Activated CD4-positive, CD25-positive, alpha-beta regulatory T cell (primary cell): ENCODE measurements around the gene TEKT1.
"Not testable (repeated sequence)": the region's sequence is repeated elsewhere in the genome, so short reads cannot be mapped to it uniquely, and the experiment has no call there.

ENCODE experiments used
- DNase-seq, 4 experiments: peaks; one replicate each; lab custom pipeline; 2025; lab: John Stamatoyannopoulos, UW

TEKT1 gene

DNA sequence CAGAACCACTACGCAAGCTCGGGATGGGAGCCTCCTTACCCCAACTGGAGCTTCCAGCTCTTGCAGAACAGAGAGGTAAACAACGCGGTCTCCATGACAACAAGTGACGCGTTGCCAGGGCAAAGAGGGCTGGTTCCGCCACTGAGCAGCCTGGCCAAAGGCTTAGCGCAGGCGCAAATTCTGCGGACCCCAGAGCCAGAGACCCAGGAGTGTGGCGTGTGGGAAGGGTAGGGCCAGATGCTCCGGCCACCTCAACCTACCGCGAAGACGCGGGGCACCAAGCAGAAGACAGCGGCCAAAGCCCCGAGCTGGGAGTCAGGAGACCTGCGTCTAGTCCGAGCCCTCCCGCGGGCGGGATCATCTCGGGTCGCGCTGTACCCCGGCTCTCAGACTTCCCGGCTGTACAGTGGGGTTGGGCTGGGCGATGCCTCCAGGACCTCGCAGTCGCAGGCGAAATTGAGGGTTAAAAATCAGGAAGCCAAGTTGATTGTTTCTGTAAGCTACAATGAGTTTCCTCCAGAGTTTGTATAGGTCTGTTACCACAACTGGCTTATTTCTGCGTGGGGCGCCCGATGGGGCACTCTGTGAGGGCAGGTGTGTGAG, at the start of gene TEKT1:
TEKT1 (minus strand) TSS at position 69 of the 603 bp plus-strand sequence. CDS start 1,353 bp downstream, outside the sequence.
- DNase-seq: peak; percentile 8 to 45 (median 32)

DNA sequence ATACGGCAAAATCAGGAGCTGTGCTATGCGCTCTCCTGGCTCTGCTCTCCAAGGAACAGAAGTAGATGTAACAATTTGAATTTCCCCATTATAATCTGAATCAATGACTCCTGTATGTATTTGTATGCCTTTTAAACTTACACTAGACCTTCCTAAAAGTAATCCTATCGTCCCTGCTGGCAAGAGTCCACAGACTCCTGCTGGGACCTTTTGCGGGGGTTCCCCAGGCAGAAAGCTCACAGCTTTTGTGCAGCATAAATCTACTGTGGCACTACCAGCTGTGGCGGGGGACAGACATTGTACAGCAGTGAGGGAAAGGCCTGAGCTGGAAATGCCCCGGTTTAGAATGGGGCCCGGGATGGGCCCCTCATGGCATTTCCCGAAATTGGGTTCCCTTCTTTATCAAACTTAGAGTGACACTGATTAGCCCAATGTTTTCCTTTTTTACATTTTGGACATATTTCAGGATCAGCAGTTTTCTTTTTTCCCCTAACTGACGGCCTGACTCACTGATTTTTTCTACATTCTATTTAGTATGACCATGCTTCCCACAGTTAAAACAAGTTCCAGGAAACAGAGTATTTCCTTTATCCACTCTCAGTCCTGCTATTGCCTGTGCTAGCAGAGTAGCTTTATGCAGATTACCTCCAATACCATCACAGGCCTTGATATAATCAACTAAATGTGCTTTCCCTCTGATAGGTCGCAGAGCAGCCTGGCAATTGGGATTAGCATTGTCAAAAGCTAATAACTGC, 47.9 kb upstream of the TEKT1 start:
- DNase-seq: not testable (repeated sequence)

DNA sequence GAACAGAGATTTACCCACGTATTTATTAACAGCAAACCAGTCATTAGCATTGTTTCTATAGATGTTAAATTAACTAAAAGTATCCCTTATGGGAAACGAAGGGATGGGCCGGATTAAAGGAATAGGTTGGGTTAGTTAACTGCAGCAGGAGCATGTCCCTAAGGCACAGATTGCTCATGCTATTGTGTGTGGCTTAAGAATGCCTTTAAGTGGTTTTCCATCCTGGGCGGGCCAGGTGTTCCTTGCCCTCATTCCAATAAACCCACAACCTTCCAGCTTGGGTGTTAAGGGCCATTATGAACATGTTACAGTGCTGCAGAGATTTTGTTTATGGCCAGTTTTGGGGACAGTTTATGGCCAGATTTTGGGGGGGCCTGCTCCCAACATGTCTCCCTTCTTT, 43.7 kb upstream of the TEKT1 start:
- not testable (repeated sequence) for DNase-seq

DNA sequence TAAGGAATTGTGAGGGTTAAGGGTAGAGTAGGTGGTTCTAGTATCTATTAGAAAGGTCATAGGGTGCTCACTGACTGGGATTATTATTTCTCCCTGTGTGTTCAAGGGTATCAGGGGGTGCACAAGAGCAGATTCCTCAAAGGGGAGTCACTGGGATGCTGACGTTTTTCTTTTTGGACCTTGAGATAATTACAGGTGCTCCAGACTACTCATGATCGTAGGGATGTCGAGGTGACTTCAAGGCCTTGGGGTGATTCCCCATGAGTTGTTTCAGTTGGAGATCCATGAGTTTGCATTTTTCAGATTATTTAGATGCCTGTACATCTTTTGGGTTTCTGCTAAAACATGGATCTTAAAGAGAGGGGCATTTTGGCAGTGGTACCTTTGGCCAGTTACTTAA, 41.4 kb upstream of the TEKT1 start:
- no peak for DNase-seq

DNA sequence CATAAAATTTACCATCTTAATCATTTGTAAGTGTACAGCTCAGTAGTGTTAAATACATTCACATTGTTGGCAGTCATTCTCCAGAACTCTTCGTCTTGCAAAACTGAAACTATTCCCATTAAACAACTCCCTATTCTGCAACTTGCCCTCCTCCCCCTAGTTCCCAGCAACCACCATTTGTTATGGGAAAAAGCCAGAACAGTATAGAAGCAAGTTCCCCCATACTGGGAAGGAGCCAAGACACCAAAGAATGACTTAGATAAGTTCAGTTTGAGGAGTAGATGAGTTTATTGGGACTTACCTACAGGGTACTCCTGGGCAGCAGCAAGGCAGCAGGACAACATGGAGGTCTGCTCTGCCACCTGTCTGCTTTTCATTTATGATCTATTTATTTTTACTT, 39.3 kb upstream of the TEKT1 start:
- no peak for DNase-seq

DNA sequence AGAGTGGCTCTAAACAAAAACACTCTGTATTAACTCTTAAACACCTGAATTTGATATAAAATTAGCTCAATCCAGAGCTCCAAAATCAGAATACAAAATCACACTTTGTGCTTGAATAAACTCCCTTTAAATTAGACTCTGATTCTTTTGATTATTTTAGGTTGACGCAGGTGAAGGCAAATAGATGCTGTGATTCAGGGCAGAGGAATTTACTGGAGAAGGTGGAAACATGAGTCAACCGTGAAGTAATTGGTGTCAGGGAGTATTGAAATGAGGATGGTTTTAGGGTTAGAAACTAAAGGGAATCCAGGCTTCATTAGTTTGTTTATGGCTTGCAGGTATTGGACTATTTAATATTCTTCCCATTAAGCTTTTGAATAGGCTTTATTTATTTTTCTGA, 37.1 kb upstream of the TEKT1 start:
- DNase-seq: no peak

DNA sequence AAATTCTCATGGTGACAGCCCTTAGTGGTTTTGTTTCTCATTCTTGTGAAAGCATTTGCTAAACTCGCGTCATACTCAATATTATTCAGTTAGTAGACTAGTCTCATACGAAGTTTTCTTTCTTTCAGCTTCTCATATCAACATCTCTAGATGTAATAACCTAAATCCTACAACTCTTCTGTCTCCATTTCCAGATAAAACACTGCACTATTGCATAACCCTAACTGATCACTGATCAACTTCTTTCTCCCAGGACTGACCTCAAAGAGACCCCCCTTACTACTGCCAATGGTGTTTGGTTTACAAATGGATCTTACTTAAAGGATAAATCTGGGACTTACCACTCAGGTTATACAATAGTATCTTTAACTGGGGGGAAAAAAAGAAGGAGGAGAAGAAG, 36.3 kb upstream of the TEKT1 start:
- DNase-seq: no peak

DNA sequence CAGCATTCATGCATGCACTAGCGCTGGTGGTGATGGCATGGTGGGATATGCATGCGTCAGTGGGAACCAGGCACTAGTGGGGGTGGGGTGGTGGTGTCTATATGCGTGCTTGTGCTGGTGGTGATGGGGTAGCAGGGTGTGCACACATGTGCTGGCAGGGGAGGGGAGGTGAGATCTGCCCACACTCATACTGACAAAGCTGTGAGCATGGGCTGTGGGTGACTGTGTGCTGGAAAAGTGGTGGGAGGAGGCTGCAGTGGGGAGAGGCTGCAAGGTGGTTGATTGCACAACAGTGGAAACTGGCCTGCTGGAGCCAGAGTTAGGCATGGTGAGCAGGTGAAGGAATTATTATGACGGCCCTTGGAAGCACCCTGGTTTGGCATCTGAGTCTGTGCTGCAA, 31.3 kb upstream of the TEKT1 start:
- no peak for DNase-seq

DNA sequence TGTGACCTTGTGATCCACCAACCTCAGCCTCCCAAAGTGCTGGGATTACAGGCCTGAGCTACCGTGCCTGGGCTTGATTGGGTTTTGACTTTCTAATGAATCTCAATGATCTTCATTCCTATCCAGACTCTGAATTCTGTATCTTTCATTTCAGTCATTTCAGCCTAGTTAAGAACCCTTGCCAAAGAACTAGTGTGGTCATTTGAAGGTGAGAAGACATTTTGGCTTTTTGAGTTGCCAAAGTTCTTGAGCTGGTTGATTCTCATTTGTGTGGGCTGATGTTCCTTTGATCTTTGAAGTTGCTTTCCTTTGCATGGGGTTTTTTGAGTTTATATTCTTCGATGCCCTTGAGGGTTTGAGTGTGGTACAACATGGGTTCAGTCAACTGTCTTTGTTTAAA, 30.6 kb upstream of the TEKT1 start:
- no peak for DNase-seq

DNA sequence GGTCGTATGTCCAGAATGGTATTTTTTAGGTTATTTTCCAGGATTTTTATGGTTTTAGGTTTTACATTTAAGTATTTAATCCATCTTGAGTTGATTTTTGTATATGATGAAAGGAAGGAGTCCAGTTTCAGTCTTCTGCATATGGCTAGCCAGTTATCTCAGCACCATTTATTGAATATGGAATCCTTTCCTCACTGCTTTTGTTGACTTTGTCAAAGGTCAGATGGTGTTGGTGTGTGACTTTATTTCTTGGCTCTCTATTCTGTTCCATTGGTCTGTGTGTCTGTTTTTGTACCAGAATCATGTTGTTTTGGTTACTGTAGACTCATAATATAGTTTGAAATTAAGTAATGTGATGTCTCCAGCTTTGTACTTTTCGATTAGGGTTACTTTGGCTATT, 26.4 kb upstream of the TEKT1 start:
- DNase-seq: no peak

DNA sequence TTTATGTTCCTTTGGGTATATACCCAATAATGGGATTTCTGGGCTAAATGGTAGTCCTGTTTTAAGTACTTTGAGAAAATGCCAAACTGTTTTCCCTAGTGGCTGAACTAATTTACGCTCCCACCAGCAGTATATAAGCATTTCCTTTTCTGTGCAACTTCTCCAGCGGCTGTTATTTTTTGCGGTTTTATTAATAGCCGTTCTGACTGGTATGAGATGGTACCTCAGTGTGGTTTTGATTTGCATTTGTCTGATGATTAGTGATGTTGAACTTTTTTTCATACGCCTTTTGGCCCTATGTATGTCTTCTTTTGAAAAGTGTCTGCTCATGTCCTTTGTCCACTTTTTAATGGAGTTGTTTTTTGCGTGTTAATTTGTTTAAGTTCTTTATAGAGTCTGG, 25.8 kb upstream of the TEKT1 start:
- no peak for DNase-seq

DNA sequence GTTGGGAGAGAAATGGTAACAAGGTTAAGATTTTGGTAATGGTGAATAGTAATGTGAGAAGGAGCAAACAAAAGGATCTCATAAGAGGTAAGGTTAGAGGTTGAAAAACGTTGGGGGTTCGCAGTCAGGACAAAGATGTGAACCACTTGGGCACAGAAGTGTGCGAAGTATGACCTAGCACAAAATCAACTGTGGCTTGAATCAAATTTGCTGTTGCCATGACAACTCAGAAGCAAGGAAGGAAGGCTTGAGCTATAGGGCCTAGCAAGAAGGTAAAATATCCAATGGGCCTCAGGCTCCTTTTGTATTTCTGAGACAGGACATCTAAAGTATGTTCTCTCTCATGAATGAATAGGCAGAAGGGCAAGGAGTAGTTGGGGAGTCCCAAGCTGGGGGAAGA, 24.5 kb upstream of the TEKT1 start:
- DNase-seq: no peak

DNA sequence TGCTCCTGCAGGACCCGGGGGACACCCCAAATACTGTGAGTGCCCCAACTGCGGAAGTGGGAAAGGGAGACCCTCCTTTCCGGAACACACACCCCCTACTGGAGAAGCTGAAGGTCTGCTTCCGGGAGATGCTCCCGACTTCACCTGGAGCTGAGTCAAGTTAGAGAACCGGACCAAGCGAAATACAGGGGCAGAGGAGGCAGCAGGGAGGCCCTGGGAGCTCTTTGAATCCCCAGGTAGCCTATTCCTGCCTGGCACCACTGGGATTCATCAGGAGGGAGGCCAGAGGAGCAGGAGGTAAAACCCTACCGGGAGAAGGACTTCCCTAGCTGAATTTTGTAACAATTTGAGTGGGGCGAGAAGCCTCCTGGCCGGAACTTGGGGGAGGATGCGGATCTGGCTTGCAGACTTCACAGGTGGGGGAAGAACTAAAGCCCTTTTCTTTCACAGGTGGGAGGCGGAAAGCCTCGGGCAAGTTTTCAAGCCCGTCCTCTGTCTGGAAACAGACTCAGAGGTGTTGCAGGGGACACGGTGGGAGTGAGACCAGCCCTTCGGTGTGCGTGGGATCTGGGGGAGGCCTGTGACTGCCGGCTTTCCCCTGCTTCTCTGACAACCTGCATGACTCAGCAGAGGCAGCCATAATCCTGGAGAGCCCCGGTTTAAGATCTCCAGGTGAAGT, 22.4 kb upstream of the TEKT1 start:
- no peak for DNase-seq

DNA sequence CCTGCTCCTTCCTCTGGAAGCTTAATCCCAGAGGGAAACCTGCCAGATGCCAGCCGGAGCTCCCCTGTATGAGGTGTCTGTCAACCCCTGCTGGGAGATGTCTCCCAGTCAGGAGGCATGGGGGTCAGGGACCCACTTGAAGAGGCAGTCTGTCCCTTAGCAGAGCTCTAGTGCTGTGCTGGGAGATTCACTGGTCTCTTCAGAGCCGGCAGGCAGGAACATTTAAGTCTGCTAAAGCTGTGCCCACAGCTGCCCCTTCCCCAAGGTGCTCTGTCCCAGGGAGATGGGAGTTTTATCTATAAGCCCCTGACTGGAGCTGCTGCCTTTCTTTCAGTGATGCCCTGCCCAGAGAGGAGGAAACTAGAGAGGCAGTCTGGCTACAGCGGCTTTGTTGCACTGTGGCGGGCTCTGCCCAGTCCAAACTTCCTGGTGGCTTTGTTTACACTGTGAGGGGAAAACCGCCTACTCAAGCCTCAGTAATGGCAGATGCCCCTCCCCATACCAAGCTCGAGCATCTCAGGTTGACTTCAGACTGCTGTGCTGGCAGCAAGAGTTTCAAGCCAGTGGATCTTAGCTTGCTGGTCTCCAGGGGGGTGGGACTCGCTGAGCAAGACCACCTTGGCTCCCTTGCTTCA, 17.1 kb upstream of the TEKT1 start:
- DNase-seq: not testable (repeated sequence)

DNA sequence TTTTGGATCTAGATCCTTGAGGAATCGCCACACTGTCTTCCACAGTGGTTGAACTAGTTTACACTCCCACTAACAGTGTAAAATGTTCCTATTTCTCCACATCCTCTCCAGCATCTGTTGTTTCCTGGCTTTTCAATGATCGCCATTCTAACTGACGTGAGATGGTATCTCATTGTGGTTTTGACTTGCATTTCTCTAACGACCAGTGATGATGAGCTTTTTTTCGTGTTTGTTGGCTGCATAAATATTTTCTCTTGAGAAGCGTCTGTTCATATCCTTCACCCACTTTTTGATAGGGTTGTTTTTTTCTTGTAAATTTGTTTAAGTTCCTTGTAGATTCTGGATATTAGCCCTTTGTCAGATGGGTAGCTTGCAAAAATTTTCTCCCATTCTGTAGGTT, 14.6 kb upstream of the TEKT1 start:
- DNase-seq: not testable (repeated sequence)

DNA sequence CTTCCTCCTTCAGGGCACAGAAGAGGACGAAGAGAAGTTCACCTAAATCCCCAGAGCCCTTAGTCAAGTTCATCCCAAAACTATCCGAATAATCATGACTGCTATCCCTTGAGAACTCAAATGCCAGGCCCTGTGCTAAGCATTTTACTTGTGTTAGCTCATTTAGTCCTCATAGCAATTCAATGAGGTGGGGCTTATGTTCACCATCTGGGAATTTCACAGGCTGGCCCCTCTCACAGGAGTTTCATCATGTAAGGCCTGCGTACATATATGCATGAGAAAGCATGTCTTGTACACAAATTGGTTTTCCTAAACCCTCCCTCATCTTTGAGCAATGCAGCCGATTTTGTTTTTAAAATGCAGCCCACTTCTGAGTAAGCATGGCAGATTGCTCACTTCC, 12.9 kb upstream of the TEKT1 start:
- DNase-seq: not testable (repeated sequence)

DNA sequence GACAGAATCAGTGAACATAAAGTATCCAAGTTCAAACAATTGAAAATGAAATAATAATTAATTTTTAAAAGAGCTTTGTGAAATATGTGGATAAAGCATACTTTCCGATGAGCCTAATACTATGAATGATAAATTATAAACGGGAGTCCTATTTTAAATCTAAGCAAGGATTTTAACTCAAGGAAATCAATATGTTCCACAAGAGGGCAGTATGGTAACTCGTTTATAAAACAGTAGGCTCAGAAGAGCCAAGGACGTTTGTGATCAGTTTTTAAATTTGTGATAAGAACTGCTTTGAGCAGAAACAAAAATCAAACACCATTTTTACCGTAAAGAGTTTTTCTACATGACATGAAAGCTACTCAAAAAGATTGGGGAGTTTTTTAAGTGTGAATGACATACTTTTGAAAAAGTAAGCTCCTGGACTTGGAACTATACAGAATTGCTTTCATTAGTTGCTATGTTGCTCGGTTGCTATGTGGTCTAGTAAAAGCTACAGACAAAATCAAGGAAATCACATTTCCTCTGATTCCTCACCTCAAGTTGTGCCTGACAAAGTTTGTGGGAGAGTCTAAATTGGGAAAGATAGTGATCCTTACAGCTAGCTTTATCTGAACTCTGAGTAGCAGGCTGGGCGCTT, 11.8 kb upstream of the TEKT1 start:
- no peak for DNase-seq

DNA sequence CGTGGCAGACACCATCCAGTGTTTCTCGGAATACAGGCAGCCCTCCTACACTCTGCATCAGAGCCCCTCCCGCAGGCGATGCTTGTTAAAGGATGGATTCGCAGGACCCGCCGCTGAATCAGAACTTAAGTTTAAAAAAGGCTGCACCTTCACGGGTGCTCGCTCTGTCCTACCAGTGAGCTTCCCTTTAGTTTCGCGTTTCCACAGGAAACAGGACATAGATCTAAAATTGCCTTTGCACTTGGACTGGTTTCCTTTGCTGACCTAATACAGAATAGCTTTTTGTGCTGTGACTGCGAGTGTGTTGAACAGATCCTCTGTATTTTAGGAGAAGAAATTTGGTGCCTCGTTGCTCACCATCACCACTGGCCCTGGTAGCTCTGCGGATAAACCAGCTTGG, 10.2 kb upstream of the TEKT1 start:
- not testable (repeated sequence) for DNase-seq

DNA sequence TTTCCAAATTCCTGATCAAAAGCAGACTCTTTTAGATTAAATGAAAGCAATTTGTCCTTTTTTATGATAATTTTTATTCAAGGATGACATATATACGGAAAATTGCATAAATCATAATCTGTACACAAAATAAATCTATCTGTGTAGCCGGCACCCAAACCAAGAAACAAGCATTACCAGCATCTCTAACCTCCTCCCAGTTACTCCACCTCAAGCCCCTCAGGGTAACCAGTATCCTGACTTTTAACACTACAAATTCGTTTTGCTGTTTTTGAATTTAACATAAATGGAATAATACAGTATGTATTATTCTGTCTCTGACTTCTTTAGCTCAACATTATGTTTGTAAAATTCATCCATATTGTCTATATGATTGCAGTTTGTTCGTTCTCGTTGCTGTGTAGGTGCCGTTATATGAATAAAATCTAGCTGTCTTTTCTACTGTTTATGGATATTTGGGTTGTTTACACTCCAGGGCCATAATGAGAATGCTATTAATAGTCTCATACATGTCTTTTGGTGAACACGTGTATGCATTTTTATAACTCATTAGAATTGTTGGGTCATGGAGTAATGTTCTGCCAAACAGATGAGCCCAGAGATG, 1.0 kb downstream of the TEKT1 start:
- DNase-seq: no peak

DNA sequence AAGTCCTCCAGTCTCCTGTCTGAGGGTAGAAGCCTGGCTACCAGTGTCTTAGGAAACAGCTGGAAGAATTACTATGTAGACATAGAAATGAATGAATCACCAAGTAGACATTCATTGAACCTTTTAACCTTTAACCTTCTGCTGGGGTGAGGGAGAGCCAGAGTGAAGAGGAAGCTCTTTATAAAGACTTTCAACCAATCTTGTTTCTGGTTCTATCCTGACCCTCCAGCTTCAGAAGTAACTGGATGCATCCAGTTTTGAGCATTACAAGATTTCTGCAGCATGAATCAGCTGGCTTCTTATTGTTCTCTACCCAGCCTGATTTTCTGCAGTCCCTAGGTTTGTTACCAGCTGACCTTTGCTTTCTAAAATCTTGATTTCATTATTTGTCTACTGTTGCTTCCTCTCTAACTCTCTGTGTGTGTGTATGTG, 8.5 kb downstream of the TEKT1 start:
- DNase-seq: no peak

DNA sequence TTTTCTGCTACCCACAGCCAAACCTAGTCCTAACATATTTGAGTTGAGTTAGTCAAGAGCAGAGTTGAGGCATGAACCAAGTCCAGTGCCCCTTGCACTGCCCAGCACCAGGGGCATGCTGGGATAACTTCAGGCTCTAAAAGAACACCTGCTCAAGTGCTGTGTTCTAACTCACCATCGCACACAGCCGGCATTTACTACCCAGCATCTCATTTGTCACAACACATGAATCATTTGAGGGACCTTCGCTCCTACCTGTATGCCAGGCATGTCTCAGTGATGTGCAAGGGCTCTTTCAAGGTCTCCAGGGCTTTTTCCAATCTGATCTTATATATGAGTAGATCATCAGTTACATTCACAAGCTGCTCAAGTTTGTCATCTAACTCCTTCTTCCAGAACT, 12.6 kb downstream of the TEKT1 start:
- no peak for DNase-seq

DNA sequence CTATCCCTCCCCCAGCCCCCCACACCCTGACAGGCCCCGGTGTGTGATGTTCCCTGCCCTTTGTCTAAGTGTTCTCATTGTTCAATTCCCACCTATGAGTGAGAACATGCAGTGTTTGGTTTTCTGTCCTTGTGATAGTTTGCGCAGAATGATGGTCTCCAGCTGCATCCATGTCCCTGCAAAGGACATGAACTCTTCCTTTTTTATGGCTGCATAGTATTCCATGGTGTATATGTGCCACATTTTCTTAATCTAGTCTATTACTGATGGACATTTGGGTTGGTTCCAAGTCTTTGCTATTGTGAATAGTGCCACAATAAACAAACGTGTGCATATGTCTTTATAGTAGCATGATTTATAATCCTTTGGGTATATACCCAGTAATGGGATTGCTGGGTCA, 15.2 kb downstream of the TEKT1 start:
- not testable (repeated sequence) for DNase-seq
